Neural progenitor cell (in vitro differentiated cells): ENCODE measurements around the gene IL16. TPM values are rescaled to one million over a fixed set of nuclear protein-coding genes. Genes with fewer than 3 reads are reported as not detected.

Source experiments
- DNase-seq: peaks from one replicate; pipeline ENCODE4 v3.0.0-alpha.2; 2016; ENCODE audit warnings: low spot score
- H2AFZ ChIP-seq: fragments of 200-600 bp; sonication (generic); replicated peaks from 2 replicates; pipeline ENCODE4 v1.6.1; 2016; ENCODE audit warnings: antibody characterized with exemption
- H3F3A ChIP-seq: fragments of 200-600 bp; sonication (generic); 2 replicates; pipeline ENCODE4 v1.6.1; 2016; ENCODE audit warnings: antibody characterized with exemption, low read depth
- H3K27ac ChIP-seq: fragments of 200-600 bp; sonication (generic); 2 replicates; pipeline ENCODE4 v1.5.1; 2016; ENCODE audit warnings: mild to moderate bottlenecking
- H3K27me3 ChIP-seq: fragments of 200-600 bp; sonication (generic); 2 replicates; pipeline ENCODE4 v1.6.1; 2016; ENCODE audit warnings: mild to moderate bottlenecking, moderate library complexity
- H3K36me3 ChIP-seq: fragments of 200-600 bp; sonication (generic); 2 replicates; pipeline ENCODE4 v1.5.1; 2016
- H3K4me1 ChIP-seq: fragments of 200-600 bp; sonication (generic); 2 replicates; pipeline ENCODE4 v1.6.1; 2016; ENCODE audit warnings: mixed run types
- H3K4me2 ChIP-seq: fragments of 200-600 bp; sonication (generic); 2 replicates; pipeline ENCODE4 v1.6.1; 2016
- H3K4me3 ChIP-seq: fragments of 200-600 bp; sonication (generic); 2 replicates; pipeline ENCODE4 v1.5.1; 2016
- H3K79me2 ChIP-seq: fragments of 200-600 bp; sonication (generic); 2 replicates; pipeline ENCODE4 v1.6.1; 2016; ENCODE audit warnings: low read depth
- H3K9ac ChIP-seq: fragments of 200-600 bp; sonication (generic); 2 replicates; pipeline ENCODE4 v1.6.1; 2016
- H3K9me3 ChIP-seq: fragments of 200-600 bp; sonication (generic); 2 replicates; pipeline ENCODE4 v1.5.1; 2016; ENCODE audit warnings: low read depth
- H4K20me1 ChIP-seq: fragments of 200-600 bp; sonication (generic); 2 replicates; pipeline ENCODE4 v1.6.1; 2016; ENCODE audit warnings: low read depth
- H3K27ac Mint-ChIP-seq: 3 replicates; pipeline ENCODE4 v1.8.0; 2021; ENCODE audit warnings: mixed read lengths
- H3K27me3 Mint-ChIP-seq: 2 replicates; pipeline ENCODE4 v1.8.0; 2022; ENCODE audit warnings: low read depth, mild to moderate bottlenecking, inconsistent platforms, moderate library complexity, mixed read lengths; ENCODE audit not compliant: insufficient read depth
- H3K36me3 Mint-ChIP-seq: 3 replicates; pipeline ENCODE4 v1.8.0; 2021; ENCODE audit warnings: mixed read lengths
- H3K4me1 Mint-ChIP-seq: 3 replicates; pipeline ENCODE4 v1.8.0; 2021; ENCODE audit warnings: mixed read lengths
- H3K4me3 Mint-ChIP-seq: 3 replicates; pipeline ENCODE4 v1.8.0; 2021; ENCODE audit warnings: mild to moderate bottlenecking, moderate library complexity, mixed read lengths
- H3K9me3 Mint-ChIP-seq: 3 replicates; pipeline ENCODE4 v1.8.0; 2020; ENCODE audit warnings: mixed read lengths
- CTCF ChIP-seq: fragments of 200-600 bp; sonication (generic); IDR thresholded peaks from 2 replicates; pipeline ENCODE4 v1.5.1; 2017; ENCODE audit warnings: antibody characterized with exemption, mild to moderate bottlenecking
- EZH2 ChIP-seq: fragments of 200-600 bp; sonication (generic); IDR thresholded peaks from 2 replicates; pipeline ENCODE4 v1.6.1; 2017; ENCODE audit warnings: antibody characterized with exemption, mild to moderate bottlenecking, moderate library complexity
- EZH2phosphoT487 ChIP-seq: fragments of 200-600 bp; sonication (generic); IDR thresholded peaks from 2 replicates; pipeline ENCODE4 v1.6.1; 2017; ENCODE audit warnings: antibody characterized with exemption
- total RNA-seq: library from RNA; depleted of rRNA; stranded (reverse); fragments of >200 nt; gene quantifications from 2 replicates; pipeline ENCODE4 v1.2.3, GENCODE V29; 2015; ENCODE audit warnings: low replicate concordance

IL16 gene
- total RNA-seq, 1 donor from 2014 or later, result not detected

DNA sequence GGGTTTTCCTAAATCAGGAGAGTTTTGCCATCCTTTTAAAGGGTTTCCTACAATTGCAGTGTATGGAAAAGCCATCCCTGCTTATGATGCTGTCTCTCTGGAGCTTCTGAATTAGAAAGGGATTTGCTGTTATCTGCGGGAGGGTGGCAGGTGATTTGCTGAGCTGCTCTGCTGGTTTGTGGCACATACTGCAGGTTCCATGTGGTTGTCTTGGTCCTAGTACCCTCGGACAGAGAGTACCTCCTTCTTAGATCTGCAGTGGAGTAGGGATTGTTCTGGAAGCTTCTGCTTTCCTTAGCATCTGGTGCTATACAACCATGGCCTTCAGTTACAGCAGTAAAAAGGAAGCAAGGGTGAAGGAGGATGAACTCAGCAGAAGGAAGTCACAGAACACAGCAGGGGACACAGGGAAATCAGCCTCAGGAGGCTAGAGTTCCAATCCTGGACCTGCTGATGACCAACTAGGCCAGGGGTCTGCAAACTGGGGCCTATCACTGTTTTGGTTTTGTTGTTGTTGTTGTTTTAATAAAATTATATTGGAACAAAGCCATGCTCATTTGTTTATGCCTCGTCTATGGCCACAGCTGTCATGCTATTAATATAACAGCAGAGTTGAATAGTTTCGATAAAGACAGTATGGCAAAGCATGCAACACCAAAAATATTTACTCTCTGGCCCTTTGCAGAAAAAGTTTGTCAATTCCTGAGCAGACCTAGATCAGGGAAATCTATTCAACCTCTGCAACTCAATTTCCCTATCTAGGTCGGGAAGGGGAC lies 87.8 kb downstream of the IL16 start:
- no peak overlapping the region for H3K27ac Mint-ChIP-seq

DNA sequence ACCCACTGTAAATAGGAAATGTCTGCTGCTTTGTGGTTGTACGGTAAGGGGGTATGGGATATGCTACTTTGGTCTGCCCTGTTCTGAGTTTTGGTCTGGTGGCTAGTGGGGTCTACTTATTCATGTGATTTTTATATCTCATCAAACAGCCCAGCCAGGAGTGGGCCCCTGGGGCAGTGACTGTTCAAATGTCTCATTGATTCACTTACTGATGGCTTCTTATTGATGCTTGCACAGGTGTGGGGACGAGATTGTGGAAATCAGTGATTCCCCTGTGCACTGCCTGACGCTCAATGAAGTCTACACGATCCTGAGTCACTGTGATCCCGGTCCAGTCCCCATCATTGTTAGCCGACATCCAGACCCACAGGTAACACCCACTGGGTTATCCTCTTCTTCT lies 88.8 kb downstream of the IL16 start:
- Histone ChIP-seq H3K9me3 (no peaks in the 10 kb centered on the region), H3K9ac (no peak overlapping the region), H3K4me1 (no peaks in the 10 kb centered on the region), H2AFZ (no peak overlapping the region), H3K79me2 (no peaks in the 10 kb centered on the region), H3K4me2 (no peak overlapping the region), H3F3A (no peaks in the 10 kb centered on the region), H3K36me3 (no peaks in the 10 kb centered on the region), H3K27ac (no peak overlapping the region), H3K27me3 (no peaks in the 10 kb centered on the region), H3K4me3 (no peak overlapping the region), H4K20me1 (no peaks in the 10 kb centered on the region)
- TF ChIP-seq CTCF (no peak), EZH2phosphoT487 (no peak), EZH2 (no peak)
- Mint-ChIP-seq H3K4me3 (no peak overlapping the region), H3K36me3 (no peaks in the 10 kb centered on the region), H3K4me1 (no peaks in the 10 kb centered on the region), H3K27me3 (peaks cover 7% of the 10 kb centered on the region), H3K27ac (no peak overlapping the region), H3K9me3 (no peaks in the 10 kb centered on the region)
- DNase-seq, result no peak

More for the DNA sequence above, 87.8 kb downstream of the IL16 start:
- Histone ChIP-seq H3K9ac (no peak overlapping the region), H3K4me1 (no peaks in the 10 kb centered on the region), H2AFZ (no peak overlapping the region), H3K9me3 (no peaks in the 10 kb centered on the region), H3K27ac (no peak overlapping the region), H3K36me3 (no peaks in the 10 kb centered on the region), H3K4me3 (no peak overlapping the region), H4K20me1 (no peaks in the 10 kb centered on the region), H3F3A (no peaks in the 10 kb centered on the region), H3K4me2 (no peak overlapping the region), H3K27me3 (no peaks in the 10 kb centered on the region), H3K79me2 (no peaks in the 10 kb centered on the region)
- Mint-ChIP-seq H3K9me3 (no peaks in the 10 kb centered on the region), H3K4me1 (no peaks in the 10 kb centered on the region), H3K36me3 (no peaks in the 10 kb centered on the region), H3K27me3 (peaks cover 7% of the 10 kb centered on the region), H3K4me3 (no peak overlapping the region)
- TF ChIP-seq EZH2, result no peak
- TF ChIP-seq EZH2phosphoT487, result no peak
- no peak for TF ChIP-seq CTCF
- no peak for DNase-seq

GRCh38 chr15:81286621-81287121 lies 90.0 kb downstream of the IL16 start:
- H3K4me3 ChIP-seq, result no peak overlapping the region

More at GRCh38 chr15:81286621-81287121, 90.0 kb downstream of the IL16 start:
- H3K9me3 Mint-ChIP-seq, result no peaks in the 10 kb centered on the region
- Histone ChIP-seq H3K9ac (no peak overlapping the region), H3K27ac (no peak overlapping the region), H2AFZ (no peak overlapping the region), H3K4me1 (no peaks in the 10 kb centered on the region), H3K4me2 (no peak overlapping the region), H3F3A (no peaks in the 10 kb centered on the region), H3K79me2 (no peaks in the 10 kb centered on the region), H3K36me3 (no peaks in the 10 kb centered on the region), H3K9me3 (no peaks in the 10 kb centered on the region), H4K20me1 (no peaks in the 10 kb centered on the region), H3K27me3 (no peaks in the 10 kb centered on the region)
- H3K36me3 Mint-ChIP-seq, result no peaks in the 10 kb centered on the region
- DNase-seq, result no peak
- peaks cover 6% of the 10 kb centered on the region for H3K27me3 Mint-ChIP-seq
- no peak overlapping the region for H3K27ac Mint-ChIP-seq
- TF ChIP-seq EZH2phosphoT487, result no peak
- no peak for TF ChIP-seq CTCF
- TF ChIP-seq EZH2, result no peak
- no peak overlapping the region for H3K4me3 Mint-ChIP-seq
- no peaks in the 10 kb centered on the region for H3K4me1 Mint-ChIP-seq
